ENCODE results near the gene SORCS2. TPM values are rescaled to one million over a fixed set of nuclear protein-coding genes. Genes with fewer than 3 reads are reported as not detected.

SORCS2 gene
- polyA plus RNA-seq, 1 of the 3 experiments (the other 2 are of a cell fraction), result 1.6 TPM

- TF ChIP-seq, protein P1, sequence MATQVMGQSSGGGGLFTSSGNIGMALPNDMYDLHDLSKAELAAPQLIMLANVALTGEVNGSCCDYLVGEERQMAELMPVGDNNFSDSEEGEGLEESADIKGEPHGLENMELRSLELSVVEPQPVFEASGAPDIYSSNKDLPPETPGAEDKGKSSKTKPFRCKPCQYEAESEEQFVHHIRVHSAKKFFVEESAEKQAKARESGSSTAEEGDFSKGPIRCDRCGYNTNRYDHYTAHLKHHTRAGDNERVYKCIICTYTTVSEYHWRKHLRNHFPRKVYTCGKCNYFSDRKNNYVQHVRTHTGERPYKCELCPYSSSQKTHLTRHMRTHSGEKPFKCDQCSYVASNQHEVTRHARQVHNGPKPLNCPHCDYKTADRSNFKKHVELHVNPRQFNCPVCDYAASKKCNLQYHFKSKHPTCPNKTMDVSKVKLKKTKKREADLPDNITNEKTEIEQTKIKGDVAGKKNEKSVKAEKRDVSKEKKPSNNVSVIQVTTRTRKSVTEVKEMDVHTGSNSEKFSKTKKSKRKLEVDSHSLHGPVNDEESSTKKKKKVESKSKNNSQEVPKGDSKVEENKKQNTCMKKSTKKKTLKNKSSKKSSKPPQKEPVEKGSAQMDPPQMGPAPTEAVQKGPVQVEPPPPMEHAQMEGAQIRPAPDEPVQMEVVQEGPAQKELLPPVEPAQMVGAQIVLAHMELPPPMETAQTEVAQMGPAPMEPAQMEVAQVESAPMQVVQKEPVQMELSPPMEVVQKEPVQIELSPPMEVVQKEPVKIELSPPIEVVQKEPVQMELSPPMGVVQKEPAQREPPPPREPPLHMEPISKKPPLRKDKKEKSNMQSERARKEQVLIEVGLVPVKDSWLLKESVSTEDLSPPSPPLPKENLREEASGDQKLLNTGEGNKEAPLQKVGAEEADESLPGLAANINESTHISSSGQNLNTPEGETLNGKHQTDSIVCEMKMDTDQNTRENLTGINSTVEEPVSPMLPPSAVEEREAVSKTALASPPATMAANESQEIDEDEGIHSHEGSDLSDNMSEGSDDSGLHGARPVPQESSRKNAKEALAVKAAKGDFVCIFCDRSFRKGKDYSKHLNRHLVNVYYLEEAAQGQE (IDR thresholded peaks at IDR 0.05; ENCODE audit: low read depth, low read length), result no peak
- no peak for TF ChIP-seq YY1 (IDR thresholded peaks at IDR 0.05; ENCODE audit: low read depth)
- TF ChIP-seq, protein P2, sequence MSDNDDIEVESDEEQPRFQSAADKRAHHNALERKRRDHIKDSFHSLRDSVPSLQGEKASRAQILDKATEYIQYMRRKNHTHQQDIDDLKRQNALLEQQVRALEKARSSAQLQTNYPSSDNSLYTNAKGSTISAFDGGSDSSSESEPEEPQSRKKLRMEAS (IDR thresholded peaks at IDR 0.05; ENCODE audit: low read depth), result no peak
- no peak for TF ChIP-seq EZH2phosphoT487 (IDR thresholded peaks at IDR 0.05; ENCODE audit: borderline replicate concordance, low read depth)
- TF ChIP-seq RFX5 (IDR thresholded peaks at IDR 0.05; ENCODE audit: low read length), result no peak
Observed at GRCh38 chr4:7540206-7540605, 347.9 kb downstream of the SORCS2 start (continued).

DNA sequence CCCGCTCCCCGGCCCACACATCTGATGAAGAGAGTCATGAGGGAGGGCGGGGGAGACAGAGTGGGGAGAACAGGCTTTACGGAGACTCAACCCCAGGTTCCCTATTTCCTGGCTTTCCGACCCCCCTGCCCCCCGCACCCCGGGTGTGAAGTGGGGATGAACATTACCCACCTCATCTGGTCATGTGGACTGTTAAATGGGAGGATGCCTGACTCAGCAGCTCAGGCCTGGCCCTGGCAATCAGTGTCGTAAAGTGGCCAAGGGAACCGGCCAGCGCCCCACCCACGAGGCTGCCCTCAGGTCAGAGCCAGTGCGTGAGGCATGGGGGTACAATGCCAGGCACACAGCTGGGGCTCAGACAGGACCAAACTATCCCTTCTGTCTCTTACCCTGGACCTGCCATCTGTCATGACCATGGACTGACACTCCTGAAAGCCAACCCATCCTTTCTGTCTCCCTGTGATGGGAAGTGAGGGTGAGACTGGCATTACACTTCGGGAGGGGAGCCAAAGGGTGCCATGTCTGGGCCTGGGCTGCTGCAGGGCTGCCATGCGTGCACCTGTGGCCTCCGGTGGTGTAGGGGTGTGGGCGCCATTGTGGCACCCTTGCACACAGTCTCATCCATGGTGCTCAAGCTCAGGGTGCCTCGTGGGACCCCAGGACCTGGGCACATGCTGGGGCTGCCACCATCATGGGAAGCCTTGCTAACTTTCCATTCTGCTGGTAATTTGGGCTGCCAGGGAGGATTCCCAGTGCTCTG, 348.5 kb downstream of the SORCS2 start:
- Histone ChIP-seq H3K36me3 (replicated peaks in 1 of 2; ENCODE audit: control insufficient read depth in 1 of 2, insufficient read depth in 2 of 2, low read length in 1 of 2) (no peaks in the 10 kb centered on the region), H3K27ac (ENCODE audit: low read depth in 2 of 2, low read length in 1 of 2) (no peak overlapping the region), H3K4me2 (no peak overlapping the region), H2AFZ (ENCODE audit: low read depth) (no peak overlapping the region), H4K20me1 (ENCODE audit: insufficient read depth) (no peaks in the 10 kb centered on the region), H3F3A (replicated peaks; ENCODE audit: insufficient read depth) (no peaks in the 10 kb centered on the region), H3K9ac (no peak overlapping the region), H3K9me3 (no peaks in the 10 kb centered on the region), H3K4me1 (ENCODE audit: control insufficient read depth in 1 of 2, insufficient read depth in 2 of 2, low read depth in 1 of 2, low read length in 1 of 2) (peaks cover 0 to 2% of the 10 kb centered on the region in 2 experiments; a peak in 1 of 4 replicates), H3K4me3 (ENCODE audit: low read depth in 2 of 2, low read length in 1 of 2) (no peak overlapping the region), H3K9me2 (no peaks in the 10 kb centered on the region), H3K79me2 (ENCODE audit: insufficient read depth) (no peaks in the 10 kb centered on the region), H3K27me3 (ENCODE audit: insufficient read depth) (no peaks in the 10 kb centered on the region)
- CTCF ChIA-PET, result no interaction called here
- POLR2A ChIA-PET, result no interaction called here
- 88% methylated on average over 11 of the region's 17 CpGs for WGBS (ENCODE audit: low lambda C conversion rate)
- DNase-seq, result no peak
- TF ChIP-seq FOXJ3 (CRISPR knock-in tag; IDR thresholded peaks at IDR 0.05) (no peak), POLR2AphosphoS5 (IDR thresholded peaks at IDR 0.05; ENCODE audit: low read depth, low read length) (no peak), MXI1 (IDR thresholded peaks at IDR 0.05; ENCODE audit: low read depth, low read length) (no peak), GATA2 (CRISPR knock-in tag; IDR thresholded peaks at IDR 0.05) (no peak), GABPA (IDR thresholded peaks at IDR 0.05; ENCODE audit: low read depth) (no peak), YY1 (IDR thresholded peaks at IDR 0.05; ENCODE audit: low read depth) (no peak), ELF1 (IDR thresholded peaks at IDR 0.05) (no peak), TEAD4 (IDR thresholded peaks at IDR 0.05; ENCODE audit: borderline replicate concordance, insufficient read depth) (no peak), RXRA (IDR thresholded peaks at IDR 0.05; ENCODE audit: borderline replicate concordance, low read depth) (no peak), RAD21 (IDR thresholded peaks at IDR 0.05; ENCODE audit: low read length) (no peak), EP300 (IDR thresholded peaks at IDR 0.05; ENCODE audit: borderline replicate concordance in 1 of 2, low read depth in 1 of 2, low read length in 1 of 2) (no peak), RFX5 (IDR thresholded peaks at IDR 0.05; ENCODE audit: low read length) (no peak)

Measured in SK-N-SH (cell line).